Trophoblast cell (in vitro differentiated cells and primary cell): ENCODE data around the gene FAM227B.

ENCODE experiments used
- DNase-seq, 2 donors: peaks; one replicate each; pipeline ENCODE4 v3.0.0-alpha.2; 2016
- H2AFZ ChIP-seq: 2 replicates; pipeline ENCODE4 v1.6.1; 2013; ENCODE audit warnings: low read length, moderate library complexity, mild to moderate bottlenecking; ENCODE audit not compliant: insufficient read depth, poor library complexity
- H2AK5ac ChIP-seq: 2 replicates; pipeline ENCODE4 v1.6.1; 2013; ENCODE audit warnings: mild to moderate bottlenecking, low read length
- H2BK120ac ChIP-seq: 2 replicates; pipeline ENCODE4 v1.6.1; 2013; ENCODE audit warnings: low read length, mild to moderate bottlenecking, moderate library complexity; ENCODE audit not compliant: insufficient read depth, poor library complexity
- H2BK12ac ChIP-seq: 2 replicates; pipeline ENCODE4 v1.6.1; 2013; ENCODE audit warnings: mild to moderate bottlenecking, low read length, moderate library complexity
- H2BK5ac ChIP-seq: 2 replicates; pipeline ENCODE4 v1.6.1; 2013; ENCODE audit warnings: low read length, low read depth, moderate library complexity, mild to moderate bottlenecking; ENCODE audit not compliant: poor library complexity
- H3K14ac ChIP-seq: 2 replicates; pipeline ENCODE4 v1.6.1; 2013; ENCODE audit warnings: mild to moderate bottlenecking, low read length
- H3K18ac ChIP-seq: 2 replicates; pipeline ENCODE4 v1.6.1; 2013; ENCODE audit warnings: mild to moderate bottlenecking, low read length
- H3K23ac ChIP-seq: 2 replicates; pipeline ENCODE4 v1.6.1; 2013; ENCODE audit warnings: low read length
- H3K27ac ChIP-seq: 2 replicates; pipeline ENCODE4 v1.5.1; 2013; ENCODE audit warnings: low read depth, mild to moderate bottlenecking, inconsistent platforms, low read length, moderate library complexity
- H3K27me3 ChIP-seq: 2 replicates; pipeline ENCODE4 v1.6.1; 2013; ENCODE audit warnings: inconsistent platforms, mild to moderate bottlenecking, low read length, moderate library complexity; ENCODE audit not compliant: insufficient read depth
- H3K36me3 ChIP-seq, 2 experiments: 1 replicate in 1 of 2; 2 replicates in 1 of 2; pipeline ENCODE4 v1.6.1; 2013; ENCODE audit warnings: low read length in 2 of 2, mild to moderate bottlenecking in 2 of 2, moderate library complexity in 1 of 2; ENCODE audit not compliant: insufficient read depth in 2 of 2, control insufficient read depth in 1 of 2
- H3K4ac ChIP-seq: 2 replicates; pipeline ENCODE4 v1.6.1; 2013; ENCODE audit warnings: low read depth, mild to moderate bottlenecking, low read length, moderate library complexity
- H3K4me1 ChIP-seq, 2 experiments: 1 replicate in 1 of 2; 2 replicates in 1 of 2; pipeline ENCODE4 v1.6.1; 2013; ENCODE audit warnings: low read length in 2 of 2, mild to moderate bottlenecking in 2 of 2, moderate library complexity in 1 of 2; ENCODE audit not compliant: insufficient read depth in 2 of 2, control insufficient read depth in 1 of 2
- H3K4me2 ChIP-seq: 2 replicates; pipeline ENCODE4 v1.6.1; 2013; ENCODE audit warnings: inconsistent platforms, mild to moderate bottlenecking, low read length, moderate library complexity
- H3K4me3 ChIP-seq: 2 replicates; pipeline ENCODE4 v1.5.1; 2013; ENCODE audit warnings: mild to moderate bottlenecking, low read depth, low read length, inconsistent platforms
- H3K79me1 ChIP-seq: one replicate; pipeline ENCODE4 v1.6.1; 2013; ENCODE audit warnings: low read length
- H3K79me2 ChIP-seq: 2 replicates; pipeline ENCODE4 v1.6.1; 2013; ENCODE audit warnings: low read length, mild to moderate bottlenecking; ENCODE audit not compliant: control insufficient read depth, insufficient read depth, poor library complexity
- H3K9ac ChIP-seq: 2 replicates; pipeline ENCODE4 v1.6.1; 2013; ENCODE audit warnings: mild to moderate bottlenecking, low read length
- H3K9me3 ChIP-seq: 2 replicates; pipeline ENCODE4 v1.6.1; 2013; ENCODE audit warnings: low read depth, mild to moderate bottlenecking, control low read depth, inconsistent platforms, low read length; ENCODE audit not compliant: insufficient read depth
- H4K12ac ChIP-seq: 2 replicates; pipeline ENCODE4 v1.6.1; 2013; ENCODE audit warnings: low read depth, mild to moderate bottlenecking, low read length, moderate library complexity
- H4K8ac ChIP-seq: 2 replicates; pipeline ENCODE4 v1.6.1; 2013; ENCODE audit warnings: low read depth, mild to moderate bottlenecking, low read length, moderate library complexity
- H4K91ac ChIP-seq: one replicate; pipeline ENCODE4 v1.6.1; 2013; ENCODE audit warnings: low read depth, mild to moderate bottlenecking, low read length, moderate library complexity
- WGBS: extraction: QIAGEN DNeasy Blood & Tissue Kit; methylation state at CpG from one replicate; pipeline ENCODE4 v1.1.7; 2013; ENCODE audit warnings: missing lambda C conversion rate; ENCODE audit not compliant: insufficient read length, insufficient coverage; ENCODE audit errors: extremely low coverage; 5-methylcytosine and 5-hydroxymethylcytosine counted together

The FAM227B gene

GRCh38 chr15:49624056-49624455, 3.4 kb upstream of the FAM227B start:
- H4K8ac ChIP-seq = no peak overlapping the region
- H2AFZ ChIP-seq = no peak overlapping the region
- no peak for DNase-seq
- peaks cover 3% of the 10 kb centered on the region for H3K79me1 ChIP-seq
- no peak overlapping the region for H3K9ac ChIP-seq
- H3K79me2 ChIP-seq = peaks cover 2% of the 10 kb centered on the region
- H3K4me2 ChIP-seq = no peak overlapping the region
- no peak overlapping the region for H3K27ac ChIP-seq
- no peak overlapping the region for H2AK5ac ChIP-seq
- no CpG with 5 or more reads among the region's 2 CpGs for WGBS
- H3K14ac ChIP-seq = no peak overlapping the region
- no peaks in the 10 kb centered on the region for H3K27me3 ChIP-seq
- H3K23ac ChIP-seq = no peak overlapping the region
- H2BK5ac ChIP-seq = no peak overlapping the region
- peaks cover 0 to 3% of the 10 kb centered on the region in 2 experiments for H3K4me1 ChIP-seq
- H3K4me3 ChIP-seq = no peak overlapping the region
- H2BK120ac ChIP-seq = no peak overlapping the region
- H3K36me3 ChIP-seq = peaks cover 2 to 4% of the 10 kb centered on the region in 2 experiments
- no peak overlapping the region for H2BK12ac ChIP-seq
- H3K4ac ChIP-seq = no peak overlapping the region
- no peak overlapping the region for H4K91ac ChIP-seq
- H3K9me3 ChIP-seq = peaks cover 1% of the 10 kb centered on the region
- no peak overlapping the region for H4K12ac ChIP-seq
- H3K18ac ChIP-seq = no peak overlapping the region

GRCh38 chr15:49622561-49622960, 1.9 kb upstream of the FAM227B start:
- H2BK12ac ChIP-seq = no peak overlapping the region
- H3K9ac ChIP-seq = no peak overlapping the region
- no peak overlapping the region for H3K4me3 ChIP-seq
- peaks cover 1% of the 10 kb centered on the region for H3K9me3 ChIP-seq
- no peak overlapping the region for H3K4ac ChIP-seq
- no peak for DNase-seq
- H3K27me3 ChIP-seq = no peaks in the 10 kb centered on the region
- peaks cover 2% of the 10 kb centered on the region for H3K79me2 ChIP-seq
- H3K4me2 ChIP-seq = no peak overlapping the region
- H4K91ac ChIP-seq = no peak overlapping the region
- H3K36me3 ChIP-seq = peaks cover 2 to 4% of the 10 kb centered on the region in 2 experiments
- no peak overlapping the region for H3K23ac ChIP-seq
- H4K8ac ChIP-seq = no peak overlapping the region
- no peak overlapping the region for H2BK120ac ChIP-seq
- no peak overlapping the region for H2AK5ac ChIP-seq
- no peak overlapping the region for H2AFZ ChIP-seq
- no peak overlapping the region for H3K14ac ChIP-seq
- no peak overlapping the region for H2BK5ac ChIP-seq
- H3K27ac ChIP-seq = no peak overlapping the region
- WGBS = no CpG with 5 or more reads among the region's 3 CpGs
- no peak overlapping the region for H3K18ac ChIP-seq
- H3K4me1 ChIP-seq = peaks cover 0 to 3% of the 10 kb centered on the region in 2 experiments
- H3K79me1 ChIP-seq = peaks cover 3% of the 10 kb centered on the region
- no peak overlapping the region for H4K12ac ChIP-seq

DNA sequence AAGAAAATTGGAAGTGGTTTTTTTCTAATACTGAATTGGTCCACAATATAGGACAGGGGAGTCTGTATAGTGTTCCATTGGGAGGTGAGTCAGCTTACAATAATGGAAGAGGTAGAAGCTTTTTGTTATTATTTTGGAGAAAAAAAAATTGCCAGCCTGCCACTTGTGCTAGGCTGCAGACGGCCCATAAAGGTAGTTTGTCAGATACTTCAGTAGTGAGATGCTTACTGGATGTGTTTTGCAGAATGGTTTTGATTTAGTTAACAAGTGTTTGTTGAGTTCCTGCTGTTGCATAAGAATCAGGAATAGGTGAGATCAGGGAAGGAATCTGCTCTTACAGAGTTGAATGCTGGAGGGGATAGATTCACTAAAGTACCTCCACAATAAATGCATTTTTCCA, 1.3 kb upstream of the FAM227B start:
- Histone ChIP-seq H2BK120ac (no peak overlapping the region), H3K27ac (no peak overlapping the region), H2BK12ac (no peak overlapping the region), H4K8ac (no peak overlapping the region), H3K18ac (no peak overlapping the region), H3K23ac (no peak overlapping the region), H4K12ac (no peak overlapping the region), H3K4me1 (peaks cover 0 to 3% of the 10 kb centered on the region in 2 experiments), H2AK5ac (no peak overlapping the region), H3K9ac (no peak overlapping the region), H3K79me1 (peaks cover 3% of the 10 kb centered on the region), H3K36me3 (peaks cover 2 to 4% of the 10 kb centered on the region in 2 experiments), H3K14ac (no peak overlapping the region), H2AFZ (no peak overlapping the region), H3K4ac (peak overlapping the region; percentile 79), H3K9me3 (peaks cover 1% of the 10 kb centered on the region), H2BK5ac (no peak overlapping the region), H3K4me2 (peak overlapping the region; percentile 71), H3K4me3 (no peak overlapping the region), H3K79me2 (peaks cover 2% of the 10 kb centered on the region), H4K91ac (no peak overlapping the region), H3K27me3 (no peaks in the 10 kb centered on the region)
- no CpG with 5 or more reads among the region's 1 CpG for WGBS
- DNase-seq = no peak

DNA sequence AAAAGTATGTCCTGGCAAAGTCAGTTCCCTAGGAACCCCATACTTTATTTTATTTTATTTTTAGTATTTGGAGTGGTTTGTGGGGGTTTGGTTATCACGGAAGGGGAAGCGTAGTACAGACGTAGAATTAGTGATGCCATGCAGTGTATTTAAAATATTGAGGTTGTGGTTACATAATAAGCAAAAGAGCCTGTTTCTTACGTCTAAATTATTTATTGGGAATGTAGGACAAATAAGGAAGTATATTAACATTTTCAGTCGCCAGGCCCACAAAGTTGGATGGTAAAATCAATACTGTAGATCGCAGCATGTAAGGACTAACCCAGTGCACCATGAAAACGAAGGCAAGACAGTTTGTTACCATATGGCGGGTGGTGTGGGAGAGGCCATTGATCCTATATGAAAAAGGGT, 788 bp upstream of the FAM227B start:
- H4K91ac ChIP-seq = peak overlapping the region; percentile 55
- H3K27me3 ChIP-seq = no peaks in the 10 kb centered on the region
- H2BK120ac ChIP-seq = peak overlapping the region; percentile 43
- H3K4me1 ChIP-seq = peaks cover 0 to 3% of the 10 kb centered on the region in 2 experiments
- no peak overlapping the region for H2AK5ac ChIP-seq
- H3K27ac ChIP-seq = peak overlapping the region; percentile 79
- H3K4me3 ChIP-seq = no peak overlapping the region
- no peak for DNase-seq
- no peak overlapping the region for H2BK12ac ChIP-seq
- peak overlapping the region; percentile 80 for H4K12ac ChIP-seq
- H3K79me1 ChIP-seq = peaks cover 3% of the 10 kb centered on the region
- H3K23ac ChIP-seq = no peak overlapping the region
- no peak overlapping the region for H3K9ac ChIP-seq
- peaks cover 2% of the 10 kb centered on the region for H3K79me2 ChIP-seq
- no CpG with 5 or more reads among the region's 8 CpGs for WGBS
- H3K14ac ChIP-seq = no peak overlapping the region
- H3K9me3 ChIP-seq = peaks cover 1% of the 10 kb centered on the region
- no peak overlapping the region for H2AFZ ChIP-seq
- peaks cover 2 to 4% of the 10 kb centered on the region in 2 experiments for H3K36me3 ChIP-seq
- no peak overlapping the region for H2BK5ac ChIP-seq
- H4K8ac ChIP-seq = peak overlapping the region; percentile 90
- peak overlapping the region; percentile 71 for H3K4me2 ChIP-seq
- H3K4ac ChIP-seq = no peak overlapping the region
- H3K18ac ChIP-seq = peak overlapping the region; percentile 82
